Heart right ventricle (tissue), 16 donors: ENCODE results near the gene PDLIM1. TPM values are rescaled to one million over a fixed set of nuclear protein-coding genes. Genes with fewer than 3 reads are reported as not detected.
A peak's percentile ranks its signal among the peaks of the same experiment; 100 is the strongest.

Source experiments
- ATAC-seq, 8 donors: fragments of 200-7000 bp; cut with Tn5 transposase; one replicate each; pipeline ENCODE4 v1.9.1; 2020; ENCODE audit warnings: mild to moderate bottlenecking in 8 of 8, moderate library complexity in 8 of 8, moderate number of reproducible peaks in 1 of 8
- DNase-seq, 2 donors: peaks; one replicate each; pipeline ENCODE4 v3.0.0-alpha.2; 2020
- H3K27ac ChIP-seq, 10 donors: fragments of 200-600 bp; sonication (generic) in 2 of 10; one replicate each; pipeline versions ENCODE4 v1.5.0 to v1.8.0; 2020 to 2022; ENCODE audit warnings: mild to moderate bottlenecking in 3 of 10
- H3K27me3 ChIP-seq, 7 donors: fragments of 200-600 bp; one replicate each; pipeline ENCODE4 v1.8.0; 2021 to 2022; ENCODE audit warnings: mild to moderate bottlenecking in 2 of 7
- H3K36me3 ChIP-seq, 9 donors: fragments of 200-600 bp; sonication (generic) in 1 of 9; one replicate each; pipeline versions ENCODE4 v1.5.0 to v1.8.0; 2020 to 2022; ENCODE audit warnings: mild to moderate bottlenecking in 2 of 9
- H3K4me1 ChIP-seq, 9 donors: fragments of 200-600 bp; sonication (generic) in 1 of 9; one replicate each; pipeline versions ENCODE4 v1.5.0 to v1.8.0; 2020 to 2022; ENCODE audit warnings: mild to moderate bottlenecking in 4 of 9
- H3K4me3 ChIP-seq, 10 donors: fragments of 200-600 bp; sonication (generic) in 2 of 10; one replicate each; pipeline versions ENCODE4 v1.5.0 to v1.8.0; 2020 to 2022; ENCODE audit warnings: mild to moderate bottlenecking in 7 of 10, moderate library complexity in 2 of 10
- H3K9me3 ChIP-seq, 11 donors: fragments of 200-600 bp in 10 of 11; sonication (generic) in 2 of 11; one replicate each; pipeline versions ENCODE4 v1.5.0 to v1.8.0; 2013 to 2022; ENCODE audit warnings: mild to moderate bottlenecking in 2 of 11, control low read depth in 1 of 11, moderate library complexity in 1 of 11
- CTCF ChIP-seq, 9 donors: fragments of 200-600 bp; sonication (generic) in 2 of 9; IDR thresholded peaks; one replicate each; pipeline versions ENCODE4 v1.5.0 to v1.8.0; 2021 to 2022; ENCODE audit warnings: antibody characterized with exemption in 9 of 9, mild to moderate bottlenecking in 5 of 9, moderate library complexity in 1 of 9
- WGBS, 2 donors: extraction: QIAGEN DNeasy Blood & Tissue Kit; methylation state at CpG; one replicate each; pipeline ENCODE4 v1.1.7; 2013; ENCODE audit warnings: inconsistent platforms in 1 of 2; 5-methylcytosine and 5-hydroxymethylcytosine counted together
- intact Hi-C, 10 donors: fragments of 100-400 bp; cut with DNase I; formaldehyde crosslinking; loops; one replicate each; pipeline versions ENCODE4 v1.11.1 to v1.14.2; 2022
- polyA plus RNA-seq, 2 donors: library from polyadenylated mRNA; stranded (reverse); fragments of 200-250 nt; gene quantifications; one replicate each; pipeline ENCODE4 v1.2.3, GENCODE V29; 2013
- total RNA-seq, 10 donors: library from RNA; stranded (reverse); fragmentation: NEBNext Ultra II Directional in 3 of 10; extraction: Animal tissue kit (Norgen Biotek cat#: 25700) in 3 of 10; gene quantifications; one replicate each; pipeline versions ENCODE4 v1.2.1 to v1.2.4, GENCODE V29; 2021 to 2023
- donor health status: Arrhythmogenic right ventricular cardiomyopathy.
- donor health status: ischemic (EF 13 %, LVEDD 7.1; RV severe dilation, severe dysfunction).
- donor health status: healthy with polysubstance abuse.
- donor health status: DM: no; HTN: yes; CAD: no.
- donor health status: DM: no; HTN: no; CAD: no.
- donor health status: ischemic (EF 25% LVEDD 6.9; RV normal size, moderate dysfunction).
- donor health status: ischemic (EF 25% LVEDD 5.7; RV mildly dilated, moderate dysfunction).
- donor health status: healthy.
- donor health status: DM: yes; HTN: yes; CAD: no.
- donor health status: Ischemic cardiomyopathy.
- donor health status: ischemic (EF 35%, LVEDD 5.7; RV mildly dilated, moderate dysfunction).
- donor health status: nonischemic (EF 11% LVEDD 7.7; RV severe dilation, severe dysfunction).
- donor health status: DM: yes; HTN: yes; CAD: no.
- donor health status: PGD.
- donor health status: ischemic (EF 29% LVEDD 5.4; RV normal size, mild dysfunction).
- donor health status: nonischemic (EF 23%, LVEDD 6.1; RV moderate dilation, normal function).

Gene PDLIM1
- total and polyA plus RNA-seq, 12 donors = 152 to 467 (median 322) TPM

GRCh38 chr10:95264227-95265051 is 26.4 kb downstream of the PDLIM1 start:
- Histone ChIP-seq H3K4me3 (no peak overlapping the region), H3K27ac (peak overlapping the region in 3 of 10 donors; percentile 6 to 25 (median 9)), H3K36me3 (peaks cover 0 to 91% (median 36%) of the 10 kb centered on the region in 9 donors), H3K4me1 (peaks cover 26 to 96% (median 77%) of the 10 kb centered on the region in 9 donors), H3K9me3 (no peaks in the 10 kb centered on the region), H3K27me3 (no peaks in the 10 kb centered on the region)
- no peak for ATAC-seq
- intact Hi-C loops = no loop called here
- DNase-seq = no peak
- 79 to 84% methylated on average over 6 of the region's 6 CpGs for WGBS, 2 donors
- TF ChIP-seq CTCF (IDR thresholded peaks at IDR 0.05) = no peak

- no peaks in the 10 kb centered on the region for H3K27me3 ChIP-seq
- ATAC-seq = no peak
- peak overlapping the region in 2 of 10 donors; percentile 6 to 9 for H3K27ac ChIP-seq
- H3K4me1 ChIP-seq = peaks cover 26 to 90% (median 72%) of the 10 kb centered on the region in 9 donors
- H3K36me3 ChIP-seq = peaks cover 0 to 92% (median 42%) of the 10 kb centered on the region in 9 donors
- no peaks in the 10 kb centered on the region for H3K9me3 ChIP-seq
- no peak for DNase-seq
- WGBS, 2 donors = 84 to 89% methylated on average over 7 of the region's 7 CpGs
- H3K4me3 ChIP-seq = no peak overlapping the region
- intact Hi-C loops = no loop called here
- TF ChIP-seq CTCF (IDR thresholded peaks at IDR 0.05) = no peak
Measured at GRCh38 chr10:95263864-95264226, 27.0 kb downstream of the PDLIM1 start.

- H3K9me3 ChIP-seq = no peaks in the 10 kb centered on the region
- H3K4me3 ChIP-seq = no peak overlapping the region
- no peak for DNase-seq
- TF ChIP-seq CTCF (IDR thresholded peaks at IDR 0.05) = no peak
- intact Hi-C loops = no loop called here
- peaks cover 0 to 94% (median 51%) of the 10 kb centered on the region in 9 donors for H3K36me3 ChIP-seq
- no peaks in the 10 kb centered on the region for H3K27me3 ChIP-seq
- WGBS, 2 donors = 69 to 84% methylated on average over 5 of the region's 5 CpGs
- H3K4me1 ChIP-seq = peaks cover 21 to 81% (median 63%) of the 10 kb centered on the region in 9 donors
- H3K27ac ChIP-seq = peak overlapping the region in 1 of 10 donors; percentile 45
- no peak for ATAC-seq
Measured at GRCh38 chr10:95262763-95263518, 27.9 kb downstream of the PDLIM1 start.

- Histone ChIP-seq H3K9me3 (no peaks in the 10 kb centered on the region), H3K4me3 (no peak overlapping the region), H3K27ac (peak overlapping the region in 4 of 10 donors; percentile 0 to 72 (median 34)), H3K27me3 (no peaks in the 10 kb centered on the region), H3K36me3 (peaks cover 0 to 95% (median 59%) of the 10 kb centered on the region in 9 donors), H3K4me1 (peaks cover 16 to 71% (median 53%) of the 10 kb centered on the region in 9 donors)
- ATAC-seq (peak in 1 of 8 donors; percentile 26), DNase-seq (no peak)
- intact Hi-C loops = no loop called here
- 90 to 91% methylated on average over 3 of the region's 3 CpGs for WGBS, 2 donors
- no peak for TF ChIP-seq CTCF (IDR thresholded peaks at IDR 0.05)
Measured at GRCh38 chr10:95261926-95262325, 28.9 kb downstream of the PDLIM1 start.
